ENCODE measurements around the gene HAPLN2.
A peak's percentile ranks its signal among the peaks of the same experiment; 100 is the strongest.
"Not testable (repeated sequence)": the region's sequence is repeated elsewhere in the genome, so short reads cannot be mapped to it uniquely, and the experiment has no call there.

HAPLN2 gene

GRCh38 chr1:156592158-156592909 lies 26.9 kb upstream of the HAPLN2 start:
- DNase-seq: no peak

GRCh38 chr1:156592910-156593660 lies 26.1 kb upstream of the HAPLN2 start:
- no peak for DNase-seq

DNA sequence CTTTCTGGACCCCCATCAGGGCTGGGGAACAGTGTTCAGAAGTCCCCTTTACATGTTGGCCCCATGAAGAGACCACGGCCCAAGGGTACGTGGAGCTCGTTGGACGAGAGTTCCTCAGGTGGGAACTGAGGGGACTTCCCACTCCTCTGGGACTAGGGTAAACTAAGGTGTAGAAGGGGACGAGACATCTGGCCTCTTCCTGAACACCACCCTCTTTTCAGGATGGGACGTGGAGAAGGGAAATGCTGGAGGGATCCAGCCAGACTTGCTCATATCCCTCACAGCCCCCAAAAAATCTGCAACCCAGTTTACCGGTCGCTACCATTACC lies 25.6 kb upstream of the HAPLN2 start:
- no peak for DNase-seq

GRCh38 chr1:156594190-156594589 lies 25.0 kb upstream of the HAPLN2 start:
- no peak for DNase-seq

GRCh38 chr1:156595016-156595415 lies 24.2 kb upstream of the HAPLN2 start:
- DNase-seq: no peak

DNA sequence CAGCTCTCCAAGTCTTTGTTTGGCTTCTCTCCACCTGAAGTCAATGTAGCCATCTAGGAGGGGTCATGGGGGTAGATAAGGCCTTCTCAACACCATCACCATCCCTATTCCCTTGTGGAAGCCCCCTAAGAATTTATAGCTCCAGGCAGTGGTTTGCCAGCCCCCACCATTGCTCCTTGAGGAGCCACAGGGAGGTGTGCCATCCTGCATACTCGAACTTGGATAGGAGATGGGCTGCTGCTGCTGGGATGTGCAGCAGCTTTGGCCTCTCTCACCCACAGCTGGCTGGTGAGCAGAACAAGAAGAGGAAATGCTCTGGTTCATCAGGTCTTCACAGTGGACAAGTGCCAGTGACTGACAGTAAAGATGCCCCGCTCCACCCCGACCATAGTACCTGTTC lies 22.8 kb upstream of the HAPLN2 start:
- no peak for DNase-seq

GRCh38 chr1:156598125-156598524 lies 21.1 kb upstream of the HAPLN2 start:
- no peak for DNase-seq

DNA sequence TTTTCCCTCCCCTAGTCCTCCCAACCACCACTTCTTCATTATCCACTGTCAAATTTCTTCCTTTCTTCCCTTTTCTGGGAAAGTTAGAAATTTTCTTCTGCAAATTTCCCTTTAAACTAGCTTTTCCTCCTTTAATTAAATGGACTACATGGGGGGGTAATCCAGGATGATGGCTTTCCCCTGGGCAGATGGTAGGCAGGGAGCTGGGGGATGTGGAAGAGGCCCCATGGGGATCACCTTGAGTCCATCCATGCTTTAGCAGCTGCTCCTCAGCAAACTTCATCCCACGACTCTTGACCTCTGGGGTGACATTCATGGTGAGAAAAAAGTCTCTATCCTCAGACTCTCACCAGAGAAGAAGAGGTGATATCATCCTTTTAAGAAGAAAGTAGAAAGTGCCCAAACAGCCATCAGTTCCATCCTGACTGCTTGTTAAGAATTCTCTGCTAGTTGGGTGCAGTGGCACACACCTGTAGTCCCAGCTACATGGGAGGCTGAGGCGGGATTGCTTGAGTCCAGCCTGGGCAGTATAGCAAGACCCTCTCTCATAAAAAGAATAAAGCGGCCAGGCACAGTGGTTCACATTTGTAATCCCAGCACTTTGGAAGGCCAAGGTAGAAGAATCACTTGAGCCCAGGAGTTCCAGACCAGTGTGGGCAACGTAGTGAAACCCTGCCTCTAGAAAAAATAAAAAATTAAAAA lies 20.3 kb upstream of the HAPLN2 start:
- no peak for DNase-seq

DNA sequence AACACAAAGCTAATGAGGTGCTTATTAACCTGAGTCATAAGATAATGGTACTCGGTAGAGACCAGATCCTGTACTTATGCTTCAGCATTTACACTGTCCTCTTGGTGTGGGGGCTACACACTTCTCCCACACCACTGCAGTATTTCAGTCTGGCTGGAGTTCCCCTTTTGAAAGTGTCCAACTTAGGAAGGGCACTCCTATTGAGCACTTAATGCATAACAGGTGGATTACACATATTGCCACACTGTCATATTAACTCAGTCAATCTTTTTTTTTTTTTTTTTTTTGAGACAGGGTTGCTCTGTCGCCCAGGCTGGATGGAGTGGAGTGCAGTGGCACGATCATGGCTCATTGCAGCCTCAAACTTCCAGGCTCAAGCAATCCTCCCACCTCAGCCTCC lies 19.4 kb upstream of the HAPLN2 start:
- DNase-seq: no peak

- no peak for DNase-seq
Measured at GRCh38 chr1:156600733-156601121, 18.5 kb upstream of the HAPLN2 start.

DNA sequence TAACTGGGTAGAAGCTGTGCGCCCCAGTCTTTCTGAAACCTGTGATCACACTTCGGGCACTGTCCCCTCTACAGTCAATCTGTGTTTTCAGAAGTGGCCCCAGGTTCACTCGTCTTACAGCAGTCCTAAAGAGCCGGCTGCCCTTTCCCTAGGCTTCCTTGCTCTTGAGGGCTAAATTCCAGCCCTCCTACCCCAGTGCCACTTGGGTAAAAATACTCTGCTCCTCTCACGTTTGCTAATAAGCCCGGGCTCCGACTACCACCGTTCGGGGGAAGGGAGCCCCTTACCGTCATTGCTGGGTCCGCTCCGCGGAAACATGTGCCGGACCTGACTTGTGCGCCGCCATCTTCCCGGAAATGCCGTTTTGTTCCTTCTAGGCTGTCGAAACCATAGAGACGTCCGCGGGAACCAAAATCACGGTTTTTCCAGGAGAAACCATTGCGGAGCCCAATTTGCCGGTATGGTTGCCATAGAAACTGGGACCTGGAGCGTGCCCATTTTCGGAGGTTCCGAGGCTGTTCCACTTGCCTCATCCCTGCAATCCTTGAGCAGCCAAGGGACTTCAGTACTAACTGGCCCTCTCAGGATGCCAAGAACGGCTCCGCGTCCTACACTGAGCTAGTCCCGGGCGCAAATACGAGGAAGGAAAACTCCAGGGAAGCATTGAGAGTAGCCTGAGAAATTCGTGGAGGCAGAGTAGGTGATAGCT lies 17.9 kb upstream of the HAPLN2 start, which contains the start of gene GPATCH4:
GPATCH4 (minus strand) TSS at position 358 of the 709 bp plus-strand sequence.
- DNase-seq: peak; percentile 49 to 77 (median 63)

- no peak for DNase-seq
Measured at GRCh38 chr1:156601892-156602291, 17.3 kb upstream of the HAPLN2 start.

GRCh38 chr1:156602557-156602993 lies 16.6 kb upstream of the HAPLN2 start:
- peak in 1 of 6 experiments; percentile 20 for DNase-seq

DNA sequence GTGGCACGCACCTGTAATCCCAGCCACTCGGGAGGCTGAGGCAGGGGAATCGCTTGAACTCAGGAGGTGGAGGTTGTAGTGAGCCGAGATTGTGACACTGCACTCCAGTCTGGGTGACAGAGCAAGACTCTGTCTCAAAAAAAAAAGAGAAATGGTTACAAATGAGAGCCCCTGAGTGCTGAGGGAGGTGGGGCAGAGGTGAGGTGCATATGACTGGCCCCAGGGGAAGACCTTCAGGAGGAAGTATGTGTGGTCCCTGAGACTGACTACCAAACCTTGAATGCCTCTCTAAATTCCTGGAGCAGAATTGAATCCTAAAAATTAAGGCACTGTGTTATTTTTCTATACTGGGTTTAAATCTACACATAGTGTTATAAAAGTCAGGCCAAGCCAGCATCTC lies 11.9 kb upstream of the HAPLN2 start:
- DNase-seq: not testable (repeated sequence)

- DNase-seq: peak; percentile 23 to 72 (median 52)
Measured at GRCh38 chr1:156608036-156608674, 11.1 kb upstream of the HAPLN2 start.

DNA sequence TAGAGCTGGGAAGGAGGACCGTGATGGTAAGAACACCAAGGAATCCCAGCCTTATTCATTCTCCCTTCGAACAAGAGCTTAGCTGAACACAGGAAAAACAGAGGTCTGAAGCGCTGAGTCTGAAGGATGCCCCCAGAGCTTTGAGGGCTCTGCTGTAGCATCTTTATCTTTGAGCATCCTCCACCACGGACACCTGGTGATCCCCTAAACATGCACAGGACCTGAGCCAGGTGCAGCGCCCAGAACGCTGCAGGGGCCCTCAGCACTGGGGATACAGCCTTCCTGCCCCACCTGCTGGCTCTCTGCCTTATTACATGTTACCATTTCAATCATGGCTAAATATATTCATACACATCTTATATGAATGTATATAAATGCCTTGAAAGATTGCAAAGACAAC lies 10.2 kb upstream of the HAPLN2 start:
- peak; percentile 18 to 62 (median 42) for DNase-seq

DNA sequence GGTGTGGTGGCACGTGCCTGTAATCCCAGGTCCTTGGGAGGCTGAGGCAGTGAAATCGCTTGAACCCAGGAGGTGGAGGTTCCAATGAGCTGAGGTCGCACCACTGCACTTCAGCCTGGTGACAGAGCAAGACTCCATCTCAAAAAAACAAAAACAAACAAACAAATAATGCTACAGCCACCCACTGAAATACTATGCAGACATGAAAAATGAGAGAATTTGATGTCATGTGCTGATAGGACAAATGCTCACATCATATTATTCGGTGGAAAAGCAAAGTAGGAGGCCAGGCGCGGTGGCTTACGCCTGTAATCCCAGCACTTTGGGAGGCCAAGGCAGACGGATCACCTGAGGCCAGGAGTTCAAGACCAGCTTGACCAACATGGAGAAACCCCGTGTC lies 9.1 kb upstream of the HAPLN2 start:
- not testable (repeated sequence) for DNase-seq

GRCh38 chr1:156612666-156613065 lies 6.5 kb upstream of the HAPLN2 start:
- DNase-seq: no peak

- no peak for DNase-seq
Measured at GRCh38 chr1:156615946-156616345, 3.3 kb upstream of the HAPLN2 start.

GRCh38 chr1:156616463-156616862 lies 2.8 kb upstream of the HAPLN2 start:
- no peak for DNase-seq

DNA sequence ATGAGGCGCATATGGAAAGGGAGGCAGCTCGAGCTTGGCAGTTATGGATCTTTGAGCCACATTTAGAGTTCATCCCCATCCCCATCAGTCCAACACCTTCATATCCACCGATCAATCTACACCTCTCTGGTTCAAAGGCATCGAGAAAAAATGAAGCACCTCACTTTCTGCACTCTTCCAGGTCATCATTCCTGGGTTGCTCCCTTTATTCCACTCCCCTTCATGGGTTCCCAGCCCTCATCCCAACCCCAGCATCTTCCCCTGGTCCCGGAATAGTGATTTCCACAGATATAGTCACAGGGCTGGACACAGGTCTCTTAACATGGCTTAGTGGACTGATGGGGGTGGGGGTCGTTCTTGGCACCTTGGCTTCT lies 354 bp downstream of the HAPLN2 start:
- no peak for DNase-seq

DNA sequence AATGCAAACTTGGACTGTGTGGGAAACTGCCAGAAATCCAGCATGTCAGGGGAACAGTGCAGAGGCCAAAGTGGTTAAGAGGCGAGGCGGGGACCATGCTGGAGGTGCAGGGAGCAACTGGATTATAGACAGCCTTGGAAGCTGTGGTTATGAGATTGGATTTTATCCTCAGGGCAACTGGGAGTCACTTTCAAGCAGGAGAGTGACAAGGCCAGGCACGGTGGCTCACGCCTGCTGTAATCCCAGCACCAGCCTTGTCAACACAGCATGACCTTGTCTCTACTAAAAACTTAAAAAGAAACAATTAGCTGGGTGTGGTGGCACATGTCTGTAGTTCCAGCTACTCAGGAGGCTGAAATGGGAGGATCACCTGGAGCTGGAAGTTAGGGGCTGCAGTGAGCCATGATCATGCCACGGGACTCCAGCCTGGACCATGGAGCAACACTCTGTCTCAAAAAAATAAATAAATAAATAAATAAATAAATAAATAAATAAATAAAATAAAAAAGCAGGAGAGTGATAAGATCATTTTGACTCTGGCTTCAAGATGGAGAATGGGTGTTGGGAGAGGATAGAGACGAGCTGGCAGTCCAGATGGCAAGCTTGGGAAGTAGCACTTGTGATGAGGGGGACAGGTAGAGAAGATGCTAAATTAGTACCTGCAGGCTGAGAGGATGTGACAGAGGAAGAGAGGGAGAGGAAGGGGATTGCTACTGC lies 3.5 kb downstream of the HAPLN2 start:
- DNase-seq: no peak
